ENCODE results near the gene PRKN.

Gene PRKN

DNA sequence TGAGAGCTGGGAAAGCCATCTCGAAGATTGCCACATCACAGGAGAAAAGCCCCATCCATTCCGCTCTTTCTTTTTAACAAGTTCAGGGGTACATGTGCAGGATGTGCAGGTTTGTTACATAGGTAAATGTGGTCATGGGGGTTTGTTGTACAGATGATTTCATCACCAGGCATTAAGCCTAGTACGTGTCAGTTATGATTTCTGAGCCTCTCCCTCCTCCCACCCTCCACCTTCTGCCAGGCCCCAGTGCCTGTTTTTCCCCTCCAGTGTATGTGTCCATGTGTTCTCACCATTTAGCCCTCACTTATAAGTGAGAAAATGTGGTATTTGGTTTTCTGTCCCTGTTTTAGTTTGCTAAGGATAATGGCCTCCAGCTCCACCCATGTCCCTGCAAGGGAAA, 887.2 kb downstream of the PRKN start:
- no peaks in the 10 kb centered on the region for H3K27me3 ChIP-seq (ENCODE audit: control insufficient read depth in 1 of 2, insufficient read depth in 1 of 2, low read length in 2 of 2)
- no peak overlapping the region for H4K8ac ChIP-seq (ENCODE audit: low read length)
- peak overlapping the region in 1 of 2 experiments; percentile 10 for H3K4me3 ChIP-seq (ENCODE audit: insufficient read depth in 1 of 2, low read depth in 1 of 2, low read length in 2 of 2)
- no peak overlapping the region for H3K23ac ChIP-seq (ENCODE audit: low read length in 2 of 2)
- no peak overlapping the region for H3K18ac ChIP-seq (ENCODE audit: low read depth in 1 of 2, low read length in 2 of 2)
- H3K27ac ChIP-seq (ENCODE audit: low read length, poor library complexity, severe bottlenecking): no peak overlapping the region
- no peak overlapping the region for H3K14ac ChIP-seq (ENCODE audit: low read length in 2 of 2)
- H3K9me3 ChIP-seq (ENCODE audit: control insufficient read depth, low read length): no peaks in the 10 kb centered on the region
- H2BK12ac ChIP-seq (ENCODE audit: low read length in 2 of 2): no peak overlapping the region
- no peak overlapping the region for H4K91ac ChIP-seq (ENCODE audit: low read length)
- H3K79me1 ChIP-seq (replicated peaks; ENCODE audit: low read length, poor library complexity, severe bottlenecking): no peaks in the 10 kb centered on the region
- H2BK15ac ChIP-seq (ENCODE audit: low read depth, poor library complexity, severe bottlenecking): no peak overlapping the region
- no peak overlapping the region for H2AFZ ChIP-seq (ENCODE audit: low read depth, low read length)
- no peak for DNase-seq
- no peak overlapping the region for H2BK120ac ChIP-seq (ENCODE audit: low read depth, low read length)
- H2BK5ac ChIP-seq (ENCODE audit: low read depth, low read length, poor library complexity, severe bottlenecking): no peak overlapping the region
- no peaks in the 10 kb centered on the region for H3K36me3 ChIP-seq (ENCODE audit: control insufficient read depth in 1 of 2, insufficient read depth in 2 of 2, low read depth in 1 of 2, low read length in 2 of 2)
- 90% methylated on average over 2 of the region's 3 CpGs for WGBS
- no peak overlapping the region for H3K4ac ChIP-seq (ENCODE audit: low read depth in 1 of 2, low read length in 2 of 2)
- H3K4me1 ChIP-seq (ENCODE audit: control insufficient read depth, insufficient read depth, low read depth, low read length): peaks cover 3% of the 10 kb centered on the region
- no peak overlapping the region for H2AK5ac ChIP-seq (ENCODE audit: low read length, severe bottlenecking)
- H3K9ac ChIP-seq (ENCODE audit: low read length): no peak overlapping the region
- H3K4me2 ChIP-seq (ENCODE audit: low read length, poor library complexity, severe bottlenecking): no peak overlapping the region

DNA sequence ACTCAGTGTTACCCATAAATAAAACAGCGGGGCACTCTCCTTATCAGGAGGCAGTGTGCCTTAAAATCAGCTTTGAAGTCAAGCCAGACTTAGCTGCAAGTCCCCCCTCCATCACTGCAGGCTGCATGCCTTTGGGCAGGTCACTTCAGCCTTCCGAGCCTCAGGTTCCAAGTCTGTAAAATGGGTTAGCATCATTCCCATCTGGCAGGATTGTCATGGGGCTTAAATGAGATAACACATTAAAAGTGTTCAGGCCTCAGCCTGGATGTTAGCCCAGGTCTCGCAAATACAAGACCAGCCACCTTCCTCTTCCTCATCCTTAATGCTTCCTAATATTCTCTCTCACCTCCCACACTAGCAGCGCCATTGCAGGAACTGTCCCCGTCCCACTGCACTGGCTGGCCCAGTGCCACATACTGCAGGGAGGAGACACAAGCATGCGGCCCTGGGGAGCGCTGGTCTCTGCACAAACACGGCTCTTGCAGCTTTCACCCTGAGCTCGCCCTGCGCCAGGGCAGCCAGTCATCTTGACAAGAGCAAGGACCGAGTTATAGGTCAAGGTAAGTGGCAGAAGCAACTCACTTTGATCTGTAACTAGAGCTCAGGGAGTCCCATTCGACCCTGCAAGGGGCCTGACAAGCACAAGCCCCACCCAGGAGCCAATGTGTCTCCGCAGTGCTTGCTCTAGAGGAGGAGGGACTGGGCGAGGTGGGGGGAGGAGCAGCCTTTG, 889.1 kb downstream of the PRKN start:
- Histone ChIP-seq H3K9ac (ENCODE audit: low read length) (no peak overlapping the region), H2BK15ac (ENCODE audit: low read depth, poor library complexity, severe bottlenecking) (no peak overlapping the region), H4K8ac (ENCODE audit: low read length) (no peak overlapping the region), H3K23ac (ENCODE audit: low read length in 2 of 2) (no peak overlapping the region), H3K79me1 (replicated peaks; ENCODE audit: low read length, poor library complexity, severe bottlenecking) (no peaks in the 10 kb centered on the region), H4K91ac (ENCODE audit: low read length) (no peak overlapping the region), H3K27ac (ENCODE audit: low read length, poor library complexity, severe bottlenecking) (no peak overlapping the region), H3K14ac (ENCODE audit: low read length in 2 of 2) (no peak overlapping the region), H3K9me3 (ENCODE audit: control insufficient read depth, low read length) (no peaks in the 10 kb centered on the region), H2AK5ac (ENCODE audit: low read length, severe bottlenecking) (no peak overlapping the region), H2AFZ (ENCODE audit: low read depth, low read length) (no peak overlapping the region), H3K36me3 (ENCODE audit: control insufficient read depth in 1 of 2, insufficient read depth in 2 of 2, low read depth in 1 of 2, low read length in 2 of 2) (no peaks in the 10 kb centered on the region), H2BK12ac (ENCODE audit: low read length in 2 of 2) (no peak overlapping the region), H3K4ac (ENCODE audit: low read depth in 1 of 2, low read length in 2 of 2) (no peak overlapping the region), H3K4me2 (ENCODE audit: low read length, poor library complexity, severe bottlenecking) (no peak overlapping the region), H2BK120ac (ENCODE audit: low read depth, low read length) (no peak overlapping the region), H3K18ac (ENCODE audit: low read depth in 1 of 2, low read length in 2 of 2) (no peak overlapping the region), H3K27me3 (ENCODE audit: control insufficient read depth in 1 of 2, insufficient read depth in 1 of 2, low read length in 2 of 2) (no peaks in the 10 kb centered on the region), H3K4me1 (ENCODE audit: control insufficient read depth, insufficient read depth, low read depth, low read length) (peaks cover 4% of the 10 kb centered on the region), H3K4me3 (ENCODE audit: insufficient read depth in 1 of 2, low read depth in 1 of 2, low read length in 2 of 2) (no peak overlapping the region), H2BK5ac (ENCODE audit: low read depth, low read length, poor library complexity, severe bottlenecking) (no peak overlapping the region)
- 79% methylated on average over 14 of the region's 14 CpGs for WGBS
- DNase-seq: no peak

DNA sequence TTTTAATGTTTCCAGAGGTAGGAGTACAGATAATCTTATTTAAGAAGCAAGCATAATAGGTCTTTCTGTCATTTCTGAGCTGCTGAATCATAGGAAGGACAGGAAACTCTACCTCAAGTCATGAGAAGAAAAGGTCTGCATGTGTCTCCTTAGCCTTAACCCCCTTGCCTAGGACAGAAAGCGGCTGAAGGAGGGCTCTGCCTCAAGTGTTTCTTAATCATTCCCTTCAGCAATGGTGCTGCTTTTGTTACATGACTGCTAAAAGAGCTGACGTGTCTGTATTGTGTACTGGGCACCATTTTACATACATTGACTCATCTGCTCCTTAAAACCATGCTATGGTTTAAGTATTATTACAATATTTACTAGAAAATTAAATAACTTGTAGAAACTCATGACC, 889.7 kb downstream of the PRKN start:
- Histone ChIP-seq H3K27ac (ENCODE audit: low read length, poor library complexity, severe bottlenecking) (no peak overlapping the region), H3K4me2 (ENCODE audit: low read length, poor library complexity, severe bottlenecking) (no peak overlapping the region), H3K14ac (ENCODE audit: low read length in 2 of 2) (no peak overlapping the region), H3K27me3 (ENCODE audit: control insufficient read depth in 1 of 2, insufficient read depth in 1 of 2, low read length in 2 of 2) (no peaks in the 10 kb centered on the region), H4K8ac (ENCODE audit: low read length) (no peak overlapping the region), H3K79me1 (replicated peaks; ENCODE audit: low read length, poor library complexity, severe bottlenecking) (no peaks in the 10 kb centered on the region), H3K18ac (ENCODE audit: low read depth in 1 of 2, low read length in 2 of 2) (no peak overlapping the region), H2AK5ac (ENCODE audit: low read length, severe bottlenecking) (no peak overlapping the region), H3K4me1 (ENCODE audit: control insufficient read depth, insufficient read depth, low read depth, low read length) (peaks cover 4% of the 10 kb centered on the region), H3K4ac (ENCODE audit: low read depth in 1 of 2, low read length in 2 of 2) (no peak overlapping the region), H2AFZ (ENCODE audit: low read depth, low read length) (no peak overlapping the region), H4K91ac (ENCODE audit: low read length) (no peak overlapping the region), H2BK120ac (ENCODE audit: low read depth, low read length) (no peak overlapping the region), H3K9ac (ENCODE audit: low read length) (no peak overlapping the region), H3K23ac (ENCODE audit: low read length in 2 of 2) (no peak overlapping the region), H2BK12ac (ENCODE audit: low read length in 2 of 2) (no peak overlapping the region), H2BK5ac (ENCODE audit: low read depth, low read length, poor library complexity, severe bottlenecking) (no peak overlapping the region), H2BK15ac (ENCODE audit: low read depth, poor library complexity, severe bottlenecking) (no peak overlapping the region), H3K4me3 (ENCODE audit: insufficient read depth in 1 of 2, low read depth in 1 of 2, low read length in 2 of 2) (no peak overlapping the region), H3K36me3 (ENCODE audit: control insufficient read depth in 1 of 2, insufficient read depth in 2 of 2, low read depth in 1 of 2, low read length in 2 of 2) (no peaks in the 10 kb centered on the region), H3K9me3 (ENCODE audit: control insufficient read depth, low read length) (no peaks in the 10 kb centered on the region)
- 57% methylated on average over 1 of the region's 2 CpGs for WGBS
- DNase-seq: peak; percentile 10

DNA sequence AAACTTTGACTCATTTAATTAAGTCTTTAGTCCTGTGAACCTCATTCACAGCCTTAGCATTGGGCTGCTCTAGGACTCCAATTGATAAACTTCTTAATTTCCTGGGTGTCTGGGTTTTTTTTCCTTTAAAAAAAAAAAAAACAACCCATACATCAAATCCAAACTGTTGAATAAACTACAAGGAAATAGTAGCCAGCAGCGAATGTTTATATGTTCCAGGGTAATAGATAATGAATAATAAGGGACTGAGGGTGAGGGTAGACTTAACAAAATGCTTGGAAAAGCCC, 890.2 kb downstream of the PRKN start:
- H3K4me3 ChIP-seq (ENCODE audit: insufficient read depth in 1 of 2, low read depth in 1 of 2, low read length in 2 of 2): no peak overlapping the region
- H2BK15ac ChIP-seq (ENCODE audit: low read depth, poor library complexity, severe bottlenecking): no peak overlapping the region
- DNase-seq: peak; percentile 1
- H3K36me3 ChIP-seq (ENCODE audit: control insufficient read depth in 1 of 2, insufficient read depth in 2 of 2, low read depth in 1 of 2, low read length in 2 of 2): no peaks in the 10 kb centered on the region
- no peak overlapping the region for H3K4me2 ChIP-seq (ENCODE audit: low read length, poor library complexity, severe bottlenecking)
- H3K18ac ChIP-seq (ENCODE audit: low read depth in 1 of 2, low read length in 2 of 2): no peak overlapping the region
- H3K9me3 ChIP-seq (ENCODE audit: control insufficient read depth, low read length): no peaks in the 10 kb centered on the region
- no peak overlapping the region for H2AK5ac ChIP-seq (ENCODE audit: low read length, severe bottlenecking)
- no peak overlapping the region for H2BK5ac ChIP-seq (ENCODE audit: low read depth, low read length, poor library complexity, severe bottlenecking)
- no peaks in the 10 kb centered on the region for H3K79me1 ChIP-seq (replicated peaks; ENCODE audit: low read length, poor library complexity, severe bottlenecking)
- H3K27me3 ChIP-seq (ENCODE audit: control insufficient read depth in 1 of 2, insufficient read depth in 1 of 2, low read length in 2 of 2): no peaks in the 10 kb centered on the region
- WGBS: 10% methylated on average over 1 of the region's 1 CpG
- no peak overlapping the region for H3K27ac ChIP-seq (ENCODE audit: low read length, poor library complexity, severe bottlenecking)
- no peak overlapping the region for H3K23ac ChIP-seq (ENCODE audit: low read length in 2 of 2)
- no peak overlapping the region for H2BK120ac ChIP-seq (ENCODE audit: low read depth, low read length)
- no peak overlapping the region for H4K91ac ChIP-seq (ENCODE audit: low read length)
- peaks cover 4% of the 10 kb centered on the region for H3K4me1 ChIP-seq (ENCODE audit: control insufficient read depth, insufficient read depth, low read depth, low read length)
- no peak overlapping the region for H4K8ac ChIP-seq (ENCODE audit: low read length)
- no peak overlapping the region for H3K14ac ChIP-seq (ENCODE audit: low read length in 2 of 2)
- no peak overlapping the region for H2BK12ac ChIP-seq (ENCODE audit: low read length in 2 of 2)
- H3K9ac ChIP-seq (ENCODE audit: low read length): no peak overlapping the region
- no peak overlapping the region for H3K4ac ChIP-seq (ENCODE audit: low read depth in 1 of 2, low read length in 2 of 2)
- no peak overlapping the region for H2AFZ ChIP-seq (ENCODE audit: low read depth, low read length)
